Esophagus (tissue), 2 donors: ENCODE results near the gene PRAF2. TPM values are rescaled to one million over a fixed set of nuclear protein-coding genes. Genes with fewer than 3 reads are reported as not detected.

ENCODE experiments used
- H3K27ac ChIP-seq, 2 donors: one replicate each; pipeline ENCODE4 v1.5.1; 2013; ENCODE audit warnings: low read depth in 2 of 2, mild to moderate bottlenecking in 2 of 2, inconsistent platforms in 1 of 2, low read length in 1 of 2, moderate library complexity in 1 of 2
- H3K27me3 ChIP-seq, 2 donors: one replicate each; pipeline ENCODE4 v1.6.1; 2013; ENCODE audit warnings: low read length in 2 of 2, control low read depth in 1 of 2, mild to moderate bottlenecking in 1 of 2; ENCODE audit not compliant: insufficient read depth in 2 of 2, control insufficient read depth in 1 of 2
- H3K36me3 ChIP-seq, 2 donors: one replicate each; pipeline ENCODE4 v1.6.1; 2013; ENCODE audit warnings: low read length in 1 of 2; ENCODE audit not compliant: control insufficient read depth in 2 of 2, insufficient read depth in 2 of 2
- H3K4me1 ChIP-seq, 2 donors: one replicate each; pipeline ENCODE4 v1.6.1; 2013; ENCODE audit warnings: low read length in 1 of 2; ENCODE audit not compliant: control insufficient read depth in 2 of 2, insufficient read depth in 2 of 2
- H3K4me3 ChIP-seq, 2 donors: one replicate each; pipeline ENCODE4 v1.5.1; 2013; ENCODE audit warnings: low read length in 2 of 2, mild to moderate bottlenecking in 2 of 2, low read depth in 1 of 2, moderate library complexity in 1 of 2
- H3K9me3 ChIP-seq, 2 donors: one replicate each; pipeline ENCODE4 v1.6.1; 2013; ENCODE audit warnings: mild to moderate bottlenecking in 2 of 2, low read depth in 1 of 2, low read length in 1 of 2, moderate library complexity in 1 of 2; ENCODE audit not compliant: control insufficient read depth in 2 of 2, insufficient read depth in 1 of 2
- WGBS, 2 donors: extraction: QIAGEN DNeasy Blood & Tissue Kit; methylation state at CpG; one replicate each; pipeline ENCODE4 v1.1.7; 2013; 5-methylcytosine and 5-hydroxymethylcytosine counted together
- polyA plus RNA-seq, 2 donors: library from polyadenylated mRNA; stranded (reverse); fragments of 200-250 nt; gene quantifications; one replicate each; pipeline ENCODE4 v1.2.3, GENCODE V29; 2013
- donor health status: healthy with polysubstance abuse.
- donor health status: Bipolar disorder and iron deficiency.

PRAF2 gene, protein sequence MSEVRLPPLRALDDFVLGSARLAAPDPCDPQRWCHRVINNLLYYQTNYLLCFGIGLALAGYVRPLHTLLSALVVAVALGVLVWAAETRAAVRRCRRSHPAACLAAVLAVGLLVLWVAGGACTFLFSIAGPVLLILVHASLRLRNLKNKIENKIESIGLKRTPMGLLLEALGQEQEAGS
- polyA plus RNA-seq: 1 to 10 TPM; 7.2 to 7.8 TPM

DNA sequence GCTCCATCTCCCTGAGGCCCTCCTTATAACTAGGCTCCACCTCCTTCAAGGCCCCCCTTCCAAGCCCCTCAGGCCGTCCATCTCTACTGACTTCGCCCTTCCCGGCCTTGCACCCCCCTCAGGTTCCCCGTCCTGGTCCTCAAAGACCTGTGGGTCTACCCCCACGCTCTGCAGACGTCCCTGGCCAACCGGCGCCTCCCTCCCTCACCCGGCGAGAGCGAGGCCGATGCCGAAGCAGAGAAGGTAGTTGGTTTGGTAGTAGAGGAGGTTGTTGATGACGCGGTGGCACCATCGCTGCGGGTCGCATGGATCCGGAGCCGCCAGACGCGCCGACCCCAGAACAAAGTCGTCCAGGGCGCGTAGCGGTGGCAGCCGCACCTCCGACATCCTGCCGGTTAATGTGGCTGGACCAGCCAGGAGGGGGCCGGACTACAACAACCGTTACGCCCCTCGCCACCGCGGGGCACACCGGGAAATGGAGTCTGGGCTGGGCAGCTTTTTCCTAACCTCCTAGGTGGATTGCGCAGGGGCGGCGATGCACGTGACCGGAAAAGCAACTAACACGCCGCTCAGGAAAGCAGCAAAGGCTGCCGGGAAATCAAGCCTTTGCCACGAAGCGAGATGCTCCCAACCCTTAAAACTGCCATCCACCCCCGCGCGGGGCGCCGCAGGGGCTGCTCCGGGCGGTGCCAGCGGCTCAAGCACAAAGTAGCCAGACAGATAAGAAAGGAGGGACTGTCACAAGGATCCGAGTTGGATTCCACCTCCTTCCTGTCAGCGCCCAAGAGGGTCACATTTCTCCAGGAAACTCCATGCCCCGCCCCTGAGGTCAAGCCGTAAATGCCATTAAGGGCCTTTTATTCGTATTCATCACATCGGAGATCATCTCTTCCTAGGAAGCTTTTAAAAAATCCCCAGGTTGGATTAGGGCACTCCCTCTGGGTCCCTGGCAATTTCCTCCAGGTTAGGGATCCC lies at the start of gene PRAF2:
Gene PRAF2, minus strand, starts transcription at position 402 of the 975 bp plus-strand sequence. Its CDS starts 15 bp downstream, at position 387.
- no peaks in the 10 kb centered on the region for H3K9me3 ChIP-seq
- H3K4me3 ChIP-seq: peak within 1 kb of the TSS; percentile 32 to 61
- peaks cover 0 to 5% of the 10 kb centered on the region in 2 donors for H3K4me1 ChIP-seq
- 1 to 33% methylated on average over 61 of the region's 61 CpGs for WGBS, 2 donors
- peak within 1 kb of the TSS; percentile 51 to 75 for H3K27ac ChIP-seq
- no peaks in the 10 kb centered on the region for H3K27me3 ChIP-seq
- peaks cover 0 to 6% of the 10 kb centered on the region in 2 donors for H3K36me3 ChIP-seq

DNA sequence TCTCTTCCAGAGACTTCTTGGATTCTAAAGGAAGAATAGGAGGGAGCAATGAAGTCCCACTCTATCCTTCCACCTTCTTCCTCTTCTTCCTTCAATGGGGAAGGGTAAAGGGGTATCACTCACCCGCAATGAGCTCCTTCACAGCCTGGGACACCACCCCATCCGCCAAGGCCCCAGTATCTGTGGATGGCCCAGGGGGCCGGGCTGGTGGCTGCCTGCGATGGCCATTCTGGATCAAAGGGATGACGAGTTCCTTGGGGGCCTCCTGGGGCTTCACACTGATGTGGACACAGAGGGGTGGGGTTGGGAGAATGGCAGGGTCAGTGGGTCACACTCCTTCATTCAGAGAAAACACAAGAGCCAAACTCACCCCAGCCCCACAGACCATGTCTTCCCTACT lies 48.7 kb upstream of the PRAF2 start:
- Histone ChIP-seq H3K27me3 (no peaks in the 10 kb centered on the region), H3K4me1 (no peaks in the 10 kb centered on the region), H3K36me3 (peaks cover 0 to 9% of the 10 kb centered on the region in 2 donors), H3K4me3 (peak overlapping the region in 1 of 2 donors; percentile 87), H3K27ac (no peak overlapping the region), H3K9me3 (no peaks in the 10 kb centered on the region)
- 69 to 75% methylated on average over 5 of the region's 5 CpGs for WGBS, 2 donors

DNA sequence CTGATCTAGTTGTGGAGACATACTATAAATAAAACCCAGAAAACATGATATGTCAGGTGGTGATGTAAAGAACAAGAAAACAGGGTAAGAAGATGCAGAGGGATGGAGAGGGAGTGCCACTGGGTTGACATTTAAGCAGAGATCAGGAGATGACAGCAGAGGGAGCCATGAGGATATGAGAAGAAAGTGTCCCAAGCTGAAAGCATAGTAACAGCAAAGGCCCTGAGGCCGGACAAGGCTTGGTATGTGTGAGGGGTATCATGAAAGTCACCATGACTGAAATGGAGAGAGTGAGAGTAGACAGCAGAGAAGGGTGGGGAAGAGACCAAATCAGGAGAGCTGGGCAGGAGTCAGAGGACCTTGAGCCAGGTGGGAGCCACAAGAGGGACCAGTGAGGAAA lies 46.3 kb upstream of the PRAF2 start:
- Histone ChIP-seq H3K27ac (no peak overlapping the region), H3K36me3 (peaks cover 0 to 13% of the 10 kb centered on the region in 2 donors), H3K4me1 (no peaks in the 10 kb centered on the region), H3K4me3 (no peak overlapping the region), H3K27me3 (no peaks in the 10 kb centered on the region), H3K9me3 (no peaks in the 10 kb centered on the region)
- WGBS, 2 donors: 72 to 77% methylated on average over 1 of the region's 1 CpG

DNA sequence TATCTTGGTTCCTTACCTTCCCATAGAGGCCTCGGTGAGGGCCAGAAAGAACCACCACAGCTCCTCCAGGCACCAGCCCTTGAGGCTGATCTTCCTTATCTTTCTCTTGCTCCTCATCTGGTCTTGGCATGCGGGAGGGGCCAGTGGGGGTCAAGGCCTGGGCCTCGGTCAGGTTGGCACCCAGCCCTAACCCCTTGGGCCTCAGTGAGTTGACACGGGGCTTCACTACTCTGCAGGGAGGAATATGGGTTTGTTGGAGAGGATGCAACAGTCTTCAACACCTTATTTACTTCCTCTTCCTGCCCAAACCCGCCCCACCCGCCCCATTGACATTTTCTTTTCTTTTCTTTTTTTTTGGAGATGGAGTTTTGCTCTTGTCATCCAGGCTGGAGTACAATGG lies 43.8 kb upstream of the PRAF2 start:
- Histone ChIP-seq H3K9me3 (no peaks in the 10 kb centered on the region), H3K4me3 (no peak overlapping the region), H3K4me1 (no peaks in the 10 kb centered on the region), H3K36me3 (peaks cover 0 to 20% of the 10 kb centered on the region in 2 donors), H3K27me3 (no peaks in the 10 kb centered on the region), H3K27ac (no peak overlapping the region)
- 68 to 78% methylated on average over 6 of the region's 6 CpGs for WGBS, 2 donors

DNA sequence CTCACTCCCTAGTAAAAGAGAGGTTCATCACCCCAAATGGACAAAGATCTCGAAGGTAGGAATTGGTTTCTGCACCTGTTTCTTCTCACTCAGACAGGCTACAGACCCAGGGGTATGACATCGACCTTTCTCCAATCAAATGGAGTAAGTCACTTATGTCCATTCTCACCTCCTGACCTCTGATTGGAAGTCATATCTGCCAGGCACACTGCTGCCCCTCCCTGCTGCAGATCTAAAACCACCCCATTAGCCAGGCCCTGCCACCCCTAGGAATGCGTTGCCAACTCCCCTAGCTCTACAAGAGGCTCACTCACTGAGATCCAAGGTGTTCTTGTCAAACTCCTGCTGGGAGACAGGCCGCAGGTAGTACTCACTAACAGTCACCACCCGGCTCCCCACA lies 42.9 kb upstream of the PRAF2 start:
- peaks cover 0 to 18% of the 10 kb centered on the region in 2 donors for H3K36me3 ChIP-seq
- no peak overlapping the region for H3K4me3 ChIP-seq
- H3K4me1 ChIP-seq: no peaks in the 10 kb centered on the region
- 80 to 97% methylated on average over 5 of the region's 5 CpGs for WGBS, 2 donors
- no peaks in the 10 kb centered on the region for H3K9me3 ChIP-seq
- H3K27ac ChIP-seq: no peak overlapping the region
- no peaks in the 10 kb centered on the region for H3K27me3 ChIP-seq

DNA sequence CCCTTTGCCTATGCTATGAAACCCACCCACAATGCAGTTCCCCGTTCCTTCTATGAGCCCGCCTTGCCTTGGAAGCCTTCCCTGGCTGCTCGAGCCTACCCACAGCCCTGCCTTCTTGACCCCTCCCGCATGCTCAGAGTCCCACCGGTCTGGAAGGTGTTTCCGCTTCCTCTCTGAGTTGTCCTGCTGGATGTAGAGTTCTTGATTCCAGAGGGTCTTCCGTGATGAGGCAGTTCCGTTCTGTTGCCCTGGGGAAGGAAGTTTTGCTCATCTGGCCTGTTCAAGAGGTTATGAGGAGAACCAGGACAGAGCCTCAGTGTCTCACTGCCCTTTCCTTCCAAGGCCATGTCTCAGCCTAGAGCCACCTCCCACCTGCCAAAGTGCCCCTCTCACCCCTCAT lies 42.3 kb upstream of the PRAF2 start:
- Histone ChIP-seq H3K4me1 (no peaks in the 10 kb centered on the region), H3K9me3 (no peaks in the 10 kb centered on the region), H3K27me3 (no peaks in the 10 kb centered on the region), H3K4me3 (no peak overlapping the region), H3K36me3 (peaks cover 0 to 18% of the 10 kb centered on the region in 2 donors), H3K27ac (no peak overlapping the region)
- 85 to 86% methylated on average over 8 of the region's 8 CpGs for WGBS, 2 donors

DNA sequence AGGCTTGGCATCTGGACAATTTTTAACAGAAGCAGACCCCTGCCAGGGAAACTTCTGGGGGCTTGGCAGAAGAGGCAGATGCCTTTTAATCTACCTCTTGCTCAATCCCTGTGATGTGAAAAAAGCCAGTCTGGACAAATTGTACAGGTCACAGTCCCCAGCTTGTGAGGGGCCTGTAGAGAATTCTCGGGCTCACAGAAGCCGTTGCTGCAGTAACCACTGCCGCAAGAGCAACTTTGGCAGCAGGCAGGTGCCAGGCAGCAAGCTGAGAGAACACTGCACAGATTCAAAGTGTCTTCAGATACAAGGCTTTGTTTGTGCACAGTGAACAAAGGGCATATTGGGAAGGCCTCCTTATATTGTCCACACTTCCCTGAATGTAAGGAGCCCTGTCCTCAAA lies 38.0 kb upstream of the PRAF2 start:
- H3K9me3 ChIP-seq: no peaks in the 10 kb centered on the region
- H3K36me3 ChIP-seq: peaks cover 0 to 15% of the 10 kb centered on the region in 2 donors
- no peak overlapping the region for H3K4me3 ChIP-seq
- 74 to 82% methylated on average over 3 of the region's 3 CpGs for WGBS, 2 donors
- H3K27me3 ChIP-seq: no peaks in the 10 kb centered on the region
- no peak overlapping the region for H3K27ac ChIP-seq
- no peaks in the 10 kb centered on the region for H3K4me1 ChIP-seq

DNA sequence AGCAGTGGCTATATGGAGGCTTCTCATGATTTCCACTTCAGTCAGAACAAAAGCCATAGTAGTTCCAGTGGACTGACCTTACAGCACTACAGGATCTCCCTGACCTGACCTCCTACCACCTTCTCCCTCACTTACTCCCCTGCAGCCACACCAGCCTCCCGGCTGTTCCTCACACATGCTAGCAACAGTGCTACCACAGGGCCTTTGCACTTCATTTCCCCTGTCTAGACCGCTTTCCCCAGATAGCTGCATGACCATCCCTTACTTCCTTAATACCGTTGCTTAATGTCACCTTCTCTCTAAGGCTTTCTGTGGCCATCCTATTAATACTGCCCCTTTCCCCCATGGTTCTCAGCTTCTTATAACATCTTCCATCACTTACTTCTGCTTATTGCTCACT lies 36.6 kb upstream of the PRAF2 start:
- 81 to 90% methylated on average over 3 of the region's 3 CpGs for WGBS, 2 donors
- Histone ChIP-seq H3K4me1 (no peaks in the 10 kb centered on the region), H3K27me3 (no peaks in the 10 kb centered on the region), H3K4me3 (no peak overlapping the region), H3K9me3 (no peaks in the 10 kb centered on the region), H3K36me3 (peaks cover 0 to 11% of the 10 kb centered on the region in 2 donors), H3K27ac (no peak overlapping the region)

DNA sequence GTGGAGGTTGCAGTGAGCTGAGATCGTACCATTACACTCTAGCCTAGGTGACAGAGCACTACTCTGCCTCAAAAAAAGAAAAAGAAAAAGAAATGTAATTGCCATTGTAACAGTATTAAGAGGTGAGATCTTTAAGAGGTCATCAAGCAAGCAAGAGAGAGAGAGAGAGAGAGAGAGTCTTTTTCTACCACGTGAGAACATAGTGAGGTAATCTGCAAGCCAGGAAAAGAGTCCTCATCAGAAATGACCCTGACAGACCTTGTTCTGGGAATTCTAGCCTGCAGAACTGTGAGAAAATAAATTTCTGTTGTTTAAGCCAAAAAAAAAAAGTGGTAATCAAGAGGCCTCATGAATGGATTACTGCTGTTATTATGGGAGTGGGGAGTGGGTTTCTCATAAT lies 34.8 kb upstream of the PRAF2 start:
- 71 to 72% methylated on average over 2 of the region's 2 CpGs for WGBS, 2 donors
- H3K36me3 ChIP-seq: peaks cover 0 to 9% of the 10 kb centered on the region in 2 donors
- H3K4me1 ChIP-seq: no peaks in the 10 kb centered on the region
- no peak overlapping the region for H3K4me3 ChIP-seq
- no peak overlapping the region for H3K27ac ChIP-seq
- H3K27me3 ChIP-seq: no peaks in the 10 kb centered on the region
- no peaks in the 10 kb centered on the region for H3K9me3 ChIP-seq
